ENCODE measurements around the gene NSRP1.
A peak's percentile ranks its signal among the peaks of the same experiment; 100 is the strongest.
"Not testable (repeated sequence)": the region's sequence is repeated elsewhere in the genome, so short reads cannot be mapped to it uniquely, and the experiment has no call there.

NSRP1 gene

GRCh38 chr17:30222251-30222650, 105.6 kb downstream of the NSRP1 start:
- DNase-seq (ENCODE audit: low spot score) = no peak

- DNase-seq (ENCODE audit: low spot score) = no peak
Observed at GRCh38 chr17:30222721-30223175, 106.1 kb downstream of the NSRP1 start.

GRCh38 chr17:30224419-30224960, 107.9 kb downstream of the NSRP1 start:
- DNase-seq (ENCODE audit: low spot score) = no peak

GRCh38 chr17:30225112-30225511, 108.5 kb downstream of the NSRP1 start:
- DNase-seq (ENCODE audit: low spot score) = no peak

GRCh38 chr17:30225919-30226553, 109.4 kb downstream of the NSRP1 start:
- no peak for DNase-seq (ENCODE audit: low spot score)

- no peak for DNase-seq (ENCODE audit: low spot score)
Observed at GRCh38 chr17:30226878-30227277, 110.3 kb downstream of the NSRP1 start.

GRCh38 chr17:30228011-30228410, 111.4 kb downstream of the NSRP1 start:
- DNase-seq (ENCODE audit: low spot score) = no peak

GRCh38 chr17:30229012-30229411, 112.4 kb downstream of the NSRP1 start:
- DNase-seq (ENCODE audit: low spot score) = no peak

- DNase-seq (ENCODE audit: low spot score) = not testable (repeated sequence)
Observed at GRCh38 chr17:30230009-30230408, 113.4 kb downstream of the NSRP1 start.

- DNase-seq (ENCODE audit: low spot score) = peak; percentile 35
Observed at GRCh38 chr17:30230596-30231125, 114.0 kb downstream of the NSRP1 start.

GRCh38 chr17:30232015-30232823, 115.6 kb downstream of the NSRP1 start:
- no peak for DNase-seq (ENCODE audit: low spot score)

GRCh38 chr17:30232824-30233427, 116.3 kb downstream of the NSRP1 start:
- DNase-seq (ENCODE audit: low spot score) = no peak

- DNase-seq (ENCODE audit: low spot score) = no peak
Observed at GRCh38 chr17:30234296-30234695, 117.7 kb downstream of the NSRP1 start.

GRCh38 chr17:30234964-30235363, 118.3 kb downstream of the NSRP1 start:
- no peak for DNase-seq (ENCODE audit: low spot score)

GRCh38 chr17:30235386-30236296, 119.0 kb downstream of the NSRP1 start, which contains the start of gene SLC6A4:
Gene SLC6A4, minus strand, starts transcription at chr17:30235697. Its CDS starts 13,739 bp downstream, at chr17:30221958.
- DNase-seq (ENCODE audit: low spot score) = no peak

Data from RKO (cell line).